ENCODE data around the gene MIS18A. TPM values are rescaled to one million over a fixed set of nuclear protein-coding genes. Genes with fewer than 3 reads are reported as not detected.

The MIS18A gene
- total RNA-seq, 5 donors from 2014 or later (not counting 1 experiment from before 2014, with no cell fraction given) = 4.5 to 10.0 (median 9.5) TPM

DNA sequence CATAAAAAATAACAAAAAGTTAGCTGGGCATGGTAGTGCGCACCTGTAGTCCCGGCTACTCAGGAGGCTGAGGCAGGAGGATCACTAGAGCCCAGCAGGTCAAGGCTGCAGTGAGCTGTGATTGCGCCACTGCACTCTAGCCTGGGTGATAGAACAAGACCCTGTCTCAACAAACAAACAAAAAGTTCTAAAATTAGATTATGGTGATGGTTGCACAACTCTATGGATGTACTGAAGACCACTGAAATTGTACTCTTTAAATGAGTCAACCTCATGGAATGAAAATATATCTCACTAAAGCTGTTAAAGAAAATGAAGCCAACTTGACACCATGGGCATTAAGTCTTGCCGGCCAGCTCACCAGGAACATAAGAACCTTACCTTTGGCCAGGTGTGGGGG, 28.9 kb upstream of the MIS18A start:
- 100% methylated on average over 3 of the region's 4 CpGs for WGBS (ENCODE audit: insufficient coverage)
- CTCF ChIA-PET = interaction anchor here in 1 of 2 donors (0.6 kb wide), 1 partner anchor 17 kb away, joined by 3 read pairs; no protein-coding TSS in a partner anchor

GRCh38 chr21:32306021-32306780, 27.4 kb upstream of the MIS18A start:
- Mint-ChIP-seq H3K4me3 (no peak overlapping the region), H3K27ac (no peak overlapping the region), H3K27me3 (no peaks in the 10 kb centered on the region), H3K9me3 (no peaks in the 10 kb centered on the region), H3K36me3 (peaks cover 18% of the 10 kb centered on the region), H3K4me1 (no peaks in the 10 kb centered on the region)
- H3K4me3 ChIP-seq (ENCODE audit: control insufficient read depth in 1 of 2, extremely low read depth in 1 of 2, low read length in 1 of 2) = no peak overlapping the region
- no peaks in the 10 kb centered on the region for H3K4me1 ChIP-seq (ENCODE audit: control insufficient read depth in 1 of 2, extremely low read depth in 1 of 2, insufficient read depth in 2 of 2, low read length in 2 of 2)
- no peaks in the 10 kb centered on the region for H3K27me3 ChIP-seq (replicated peaks in 1 of 2; ENCODE audit: control insufficient read depth in 2 of 2, extremely low read depth in 1 of 2, insufficient read depth in 2 of 2, low read length in 1 of 2)
- peaks cover 0 to 5% of the 10 kb centered on the region in 2 donors for H3K36me3 ChIP-seq (ENCODE audit: control insufficient read depth in 2 of 2, extremely low read depth in 1 of 2, insufficient read depth in 1 of 2, low read length in 1 of 2)
- H3K9me3 ChIP-seq = no peaks in the 10 kb centered on the region
- DNase-seq = no peak
- ATAC-seq (replicated peaks in 1 of 4) = no peak
- WGBS (ENCODE audit: insufficient coverage) = 81% methylated on average over 12 of the region's 22 CpGs
- POLR2A ChIA-PET = no interaction called here
- CTCF ChIA-PET = no interaction called here
- H3K27ac ChIP-seq (ENCODE audit: low read length) = no peak overlapping the region

More for the DNA sequence above, 28.9 kb upstream of the MIS18A start:
- Histone ChIP-seq H3K4me3 (ENCODE audit: control insufficient read depth in 1 of 2, extremely low read depth in 1 of 2, low read length in 1 of 2) (no peak overlapping the region), H3K27ac (ENCODE audit: low read length) (no peak overlapping the region), H3K4me1 (ENCODE audit: control insufficient read depth in 1 of 2, extremely low read depth in 1 of 2, insufficient read depth in 2 of 2, low read length in 2 of 2) (no peaks in the 10 kb centered on the region), H3K9me3 (no peaks in the 10 kb centered on the region), H3K27me3 (replicated peaks in 1 of 2; ENCODE audit: control insufficient read depth in 2 of 2, extremely low read depth in 1 of 2, insufficient read depth in 2 of 2, low read length in 1 of 2) (no peaks in the 10 kb centered on the region), H3K36me3 (ENCODE audit: control insufficient read depth in 2 of 2, extremely low read depth in 1 of 2, insufficient read depth in 1 of 2, low read length in 1 of 2) (peaks cover 7 to 15% of the 10 kb centered on the region in 2 donors)
- Mint-ChIP-seq H3K36me3 (peaks cover 23% of the 10 kb centered on the region), H3K4me3 (no peak overlapping the region), H3K27me3 (no peaks in the 10 kb centered on the region), H3K9me3 (no peaks in the 10 kb centered on the region), H3K4me1 (no peaks in the 10 kb centered on the region), H3K27ac (no peak overlapping the region)
- POLR2A ChIA-PET = interaction anchor here in 1 of 2 donors (0.7 kb wide), 1 partner anchor 55 kb away, joined by 4 read pairs; no protein-coding TSS in a partner anchor
- ATAC-seq (replicated peaks in 1 of 4) (no peak), DNase-seq (no peak)

DNA sequence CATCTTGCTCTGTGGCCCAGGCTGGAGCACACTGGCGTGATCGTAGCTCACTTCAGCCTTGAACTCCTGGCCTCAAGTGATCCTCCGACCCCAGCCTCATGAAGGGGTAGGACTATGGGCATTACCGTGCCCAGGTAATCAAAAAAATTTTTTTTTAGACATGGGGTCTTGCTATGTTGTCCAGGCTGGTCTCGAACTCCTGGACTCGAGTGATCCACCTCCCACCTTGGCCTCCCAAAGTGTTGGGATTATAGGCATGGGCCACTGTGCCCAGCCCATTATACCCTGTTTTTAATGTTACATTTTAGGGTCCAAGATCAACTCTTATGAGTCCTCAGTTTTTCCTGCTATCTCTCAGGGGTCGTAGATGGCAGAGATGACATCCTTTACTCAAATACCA, 26.1 kb upstream of the MIS18A start:
- ChIA-PET CTCF (no interaction called here), POLR2A (no interaction called here)
- no peaks in the 10 kb centered on the region for H3K9me3 Mint-ChIP-seq
- no peak overlapping the region for H3K4me3 Mint-ChIP-seq
- DNase-seq (no peak), ATAC-seq (replicated peaks in 1 of 4) (no peak)
- Histone ChIP-seq H3K9me3 (no peaks in the 10 kb centered on the region), H3K4me1 (ENCODE audit: control insufficient read depth in 1 of 2, extremely low read depth in 1 of 2, insufficient read depth in 2 of 2, low read length in 2 of 2) (no peaks in the 10 kb centered on the region), H3K27ac (ENCODE audit: low read length) (no peak overlapping the region), H3K27me3 (replicated peaks in 1 of 2; ENCODE audit: control insufficient read depth in 2 of 2, extremely low read depth in 1 of 2, insufficient read depth in 2 of 2, low read length in 1 of 2) (no peaks in the 10 kb centered on the region), H3K4me3 (ENCODE audit: control insufficient read depth in 1 of 2, extremely low read depth in 1 of 2, low read length in 1 of 2) (no peak overlapping the region), H3K36me3 (ENCODE audit: control insufficient read depth in 2 of 2, extremely low read depth in 1 of 2, insufficient read depth in 1 of 2, low read length in 1 of 2) (peaks cover 0 to 5% of the 10 kb centered on the region in 2 donors)
- H3K27ac Mint-ChIP-seq = no peak overlapping the region
- peaks cover 19% of the 10 kb centered on the region for H3K36me3 Mint-ChIP-seq
- 95% methylated on average over 3 of the region's 7 CpGs for WGBS (ENCODE audit: insufficient coverage)
- no peaks in the 10 kb centered on the region for H3K27me3 Mint-ChIP-seq
- H3K4me1 Mint-ChIP-seq = no peaks in the 10 kb centered on the region

- H3K4me3 ChIP-seq (ENCODE audit: control insufficient read depth in 1 of 2, extremely low read depth in 1 of 2, low read length in 1 of 2) = no peak overlapping the region
- no peaks in the 10 kb centered on the region for H3K4me1 ChIP-seq (ENCODE audit: control insufficient read depth in 1 of 2, extremely low read depth in 1 of 2, insufficient read depth in 2 of 2, low read length in 2 of 2)
- ATAC-seq (replicated peaks in 1 of 4) = no peak
- no peaks in the 10 kb centered on the region for H3K27me3 ChIP-seq (replicated peaks in 1 of 2; ENCODE audit: control insufficient read depth in 2 of 2, extremely low read depth in 1 of 2, insufficient read depth in 2 of 2, low read length in 1 of 2)
- no peaks in the 10 kb centered on the region for H3K9me3 ChIP-seq
- Mint-ChIP-seq H3K4me3 (no peak overlapping the region), H3K27ac (no peak overlapping the region), H3K9me3 (no peaks in the 10 kb centered on the region), H3K4me1 (no peaks in the 10 kb centered on the region), H3K36me3 (peaks cover 19% of the 10 kb centered on the region), H3K27me3 (no peaks in the 10 kb centered on the region)
- H3K27ac ChIP-seq (ENCODE audit: low read length) = no peak overlapping the region
- no peak for DNase-seq
- WGBS (ENCODE audit: insufficient coverage) = no CpG with 5 or more reads among the region's 1 CpG
- CTCF ChIA-PET = no interaction called here
- POLR2A ChIA-PET = interaction anchor here in 1 of 2 donors (0.7 kb wide), 1 partner anchor 21 kb away, joined by 7 read pairs; no protein-coding TSS in a partner anchor
- H3K36me3 ChIP-seq (ENCODE audit: control insufficient read depth in 2 of 2, extremely low read depth in 1 of 2, insufficient read depth in 1 of 2, low read length in 1 of 2) = peaks cover 0 to 1% of the 10 kb centered on the region in 2 donors
Observed at GRCh38 chr21:32303385-32303784, 24.5 kb upstream of the MIS18A start.

- no peaks in the 10 kb centered on the region for H3K36me3 ChIP-seq (ENCODE audit: control insufficient read depth in 2 of 2, extremely low read depth in 1 of 2, insufficient read depth in 1 of 2, low read length in 1 of 2)
- ATAC-seq (replicated peaks in 1 of 4) = no peak
- no peaks in the 10 kb centered on the region for H3K9me3 ChIP-seq
- no CpG with 5 or more reads among the region's 6 CpGs for WGBS (ENCODE audit: insufficient coverage)
- H3K9me3 Mint-ChIP-seq = no peaks in the 10 kb centered on the region
- POLR2A ChIA-PET = no interaction called here
- H3K36me3 Mint-ChIP-seq = peaks cover 19% of the 10 kb centered on the region
- no peak overlapping the region for H3K27ac Mint-ChIP-seq
- CTCF ChIA-PET = no interaction called here
- no peaks in the 10 kb centered on the region for H3K4me1 Mint-ChIP-seq
- H3K27ac ChIP-seq (ENCODE audit: low read length) = no peak overlapping the region
- H3K4me3 ChIP-seq (ENCODE audit: control insufficient read depth in 1 of 2, extremely low read depth in 1 of 2, low read length in 1 of 2) = no peak overlapping the region
- no peaks in the 10 kb centered on the region for H3K4me1 ChIP-seq (ENCODE audit: control insufficient read depth in 1 of 2, extremely low read depth in 1 of 2, insufficient read depth in 2 of 2, low read length in 2 of 2)
- no peak for DNase-seq
- no peak overlapping the region for H3K4me3 Mint-ChIP-seq
- H3K27me3 Mint-ChIP-seq = no peaks in the 10 kb centered on the region
- H3K27me3 ChIP-seq (replicated peaks in 1 of 2; ENCODE audit: control insufficient read depth in 2 of 2, extremely low read depth in 1 of 2, insufficient read depth in 2 of 2, low read length in 1 of 2) = no peaks in the 10 kb centered on the region
Observed at GRCh38 chr21:32302560-32302959, 23.7 kb upstream of the MIS18A start.

DNA sequence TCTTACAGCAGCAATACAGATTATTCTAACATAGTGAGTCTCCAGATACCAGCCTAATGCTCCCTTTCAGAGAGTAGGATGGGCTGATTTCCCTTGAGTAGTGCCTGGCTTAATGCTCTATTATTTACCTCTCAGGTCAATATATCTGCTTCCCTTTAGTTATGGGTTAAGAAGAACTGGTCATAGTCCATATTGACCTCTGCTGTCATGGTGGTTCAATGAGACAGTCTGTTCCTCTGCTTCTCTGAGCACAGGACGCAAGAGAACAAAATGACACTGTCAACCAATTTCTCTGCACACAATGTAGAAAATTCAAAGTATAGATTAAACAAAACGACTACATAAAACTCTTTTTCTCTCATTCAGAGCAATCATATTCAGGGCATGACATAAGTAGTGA, 22.7 kb upstream of the MIS18A start:
- CTCF ChIA-PET = no interaction called here
- Mint-ChIP-seq H3K9me3 (no peaks in the 10 kb centered on the region), H3K27me3 (no peaks in the 10 kb centered on the region), H3K4me3 (no peak overlapping the region), H3K27ac (no peak overlapping the region), H3K36me3 (peaks cover 14% of the 10 kb centered on the region), H3K4me1 (no peaks in the 10 kb centered on the region)
- H3K36me3 ChIP-seq (ENCODE audit: control insufficient read depth in 2 of 2, extremely low read depth in 1 of 2, insufficient read depth in 1 of 2, low read length in 1 of 2) = no peaks in the 10 kb centered on the region
- no peaks in the 10 kb centered on the region for H3K27me3 ChIP-seq (replicated peaks in 1 of 2; ENCODE audit: control insufficient read depth in 2 of 2, extremely low read depth in 1 of 2, insufficient read depth in 2 of 2, low read length in 1 of 2)
- DNase-seq (no peak), ATAC-seq (replicated peaks in 1 of 4) (no peak)
- no peak overlapping the region for H3K27ac ChIP-seq (ENCODE audit: low read length)
- POLR2A ChIA-PET = no interaction called here
- H3K9me3 ChIP-seq = no peaks in the 10 kb centered on the region
- no peak overlapping the region for H3K4me3 ChIP-seq (ENCODE audit: control insufficient read depth in 1 of 2, extremely low read depth in 1 of 2, low read length in 1 of 2)
- H3K4me1 ChIP-seq (ENCODE audit: control insufficient read depth in 1 of 2, extremely low read depth in 1 of 2, insufficient read depth in 2 of 2, low read length in 2 of 2) = no peaks in the 10 kb centered on the region
- no CpG with 5 or more reads among the region's 2 CpGs for WGBS (ENCODE audit: insufficient coverage)
